GM12865 (cell line): Measurements from ENCODE around the gene SLC9A9.

ENCODE experiments used
- DNase-seq: peaks from one replicate; pipeline ENCODE4 v3.0.0; 2010; ENCODE audit warnings: low read depth
- H3K4me3 ChIP-seq: 2 replicates; pipeline ENCODE4 v1.5.1; 2011; ENCODE audit warnings: mild to moderate bottlenecking, low read depth, low read length, control low read depth
- CTCF ChIP-seq: IDR thresholded peaks from 2 replicates; pipeline ENCODE4 v1.5.1; 2011; ENCODE audit warnings: low read length, control low read depth, low read depth, inconsistent platforms; ENCODE audit not compliant: insufficient read depth; ENCODE audit errors: missing control alignments

SLC9A9 gene

GRCh38 chr3:143511174-143511879 is 336.9 kb downstream of the SLC9A9 start:
- no peak for TF ChIP-seq CTCF
- no peak overlapping the region for H3K4me3 ChIP-seq
- no peak for DNase-seq

GRCh38 chr3:143510601-143511000 is 337.7 kb downstream of the SLC9A9 start:
- no peak for DNase-seq
- TF ChIP-seq CTCF = no peak
- no peak overlapping the region for H3K4me3 ChIP-seq

- no peak for DNase-seq
- TF ChIP-seq CTCF = no peak
- H3K4me3 ChIP-seq = no peak overlapping the region
Observed at GRCh38 chr3:143507735-143508580, 340.3 kb downstream of the SLC9A9 start.

- DNase-seq = no peak
- no peak overlapping the region for H3K4me3 ChIP-seq
- no peak for TF ChIP-seq CTCF
Observed at GRCh38 chr3:143506190-143506589, 342.1 kb downstream of the SLC9A9 start.

- no peak for DNase-seq
- no peak overlapping the region for H3K4me3 ChIP-seq
- no peak for TF ChIP-seq CTCF
Observed at GRCh38 chr3:143503325-143503885, 344.9 kb downstream of the SLC9A9 start.

- H3K4me3 ChIP-seq = no peak overlapping the region
- no peak for TF ChIP-seq CTCF
- no peak for DNase-seq
Observed at GRCh38 chr3:143502081-143502480, 346.2 kb downstream of the SLC9A9 start.
